Small intestine (tissue), 7 donors: ENCODE data around the gene ESF1. TPM values are rescaled to one million over a fixed set of nuclear protein-coding genes. Genes with fewer than 3 reads are reported as not detected.
A peak's percentile ranks its signal among the peaks of the same experiment; 100 is the strongest.

Source experiments
- DNase-seq, 2 donors: peaks; one replicate each; pipeline versions ENCODE4 v3.0.0 to v3.0.0-alpha.2; 2013
- FAIRE-seq: peaks from 2 replicates; lab custom pipeline; 2012; peaks lifted over from hg19 to GRCh38; lab: Jason Lieb, UNC
- H3K27ac ChIP-seq, 3 donors: one replicate each; pipeline ENCODE4 v1.5.1; 2013; ENCODE audit warnings: low read length in 2 of 3, mild to moderate bottlenecking in 2 of 3, control low read depth in 1 of 3, inconsistent platforms in 1 of 3, low read depth in 1 of 3, moderate library complexity in 1 of 3
- H3K27me3 ChIP-seq, 3 donors: one replicate each; pipeline ENCODE4 v1.6.1; 2013; ENCODE audit warnings: low read length in 3 of 3, inconsistent platforms in 1 of 3; ENCODE audit not compliant: control insufficient read depth in 3 of 3, insufficient read depth in 3 of 3
- H3K36me3 ChIP-seq, 3 donors: one replicate each; pipeline ENCODE4 v1.6.1; 2013; ENCODE audit warnings: low read length in 3 of 3, inconsistent platforms in 1 of 3, low read depth in 1 of 3, mild to moderate bottlenecking in 1 of 3, moderate library complexity in 1 of 3; ENCODE audit not compliant: control insufficient read depth in 3 of 3, insufficient read depth in 2 of 3
- H3K4me1 ChIP-seq, 3 donors: one replicate each; pipeline ENCODE4 v1.6.1; 2013; ENCODE audit warnings: low read length in 2 of 3, inconsistent platforms in 1 of 3, low read depth in 1 of 3, mild to moderate bottlenecking in 1 of 3, moderate library complexity in 1 of 3; ENCODE audit not compliant: control insufficient read depth in 3 of 3, insufficient read depth in 2 of 3
- H3K4me3 ChIP-seq, 3 donors: one replicate each; pipeline ENCODE4 v1.5.1; 2013; ENCODE audit warnings: low read length in 3 of 3, control low read depth in 1 of 3, inconsistent platforms in 1 of 3, low read depth in 1 of 3, mild to moderate bottlenecking in 1 of 3, moderate library complexity in 1 of 3
- H3K9me3 ChIP-seq, 2 donors: one replicate each; pipeline ENCODE4 v1.6.1; 2013; ENCODE audit warnings: low read depth in 1 of 2, low read length in 1 of 2; ENCODE audit not compliant: control insufficient read depth in 2 of 2, insufficient read depth in 1 of 2
- WGBS, 3 donors: extraction: QIAGEN DNeasy Blood & Tissue Kit; methylation state at CpG; one replicate each; pipeline ENCODE4 v1.1.7; 2013; 5-methylcytosine and 5-hydroxymethylcytosine counted together
- polyA plus RNA-seq, 4 donors: library from polyadenylated mRNA; stranded (reverse) in 3 of 4; unstranded in 1 of 4; fragments of 200-250 nt in 3 of 4; fragments of 120-200 nt in 1 of 4; gene quantifications; one replicate each; pipeline versions ENCODE4 v1.2.1 to v1.2.3, GENCODE V29; 2013
- donor health status: healthy with polysubstance abuse.
- donor health status: control.
- donor health status: control.
- donor health status: Bipolar disorder and iron deficiency.
- donor health status: healthy.

The ESF1 gene
- polyA plus RNA-seq, 4 donors: 7.2 to 18.9 (median 8.8) TPM

DNA sequence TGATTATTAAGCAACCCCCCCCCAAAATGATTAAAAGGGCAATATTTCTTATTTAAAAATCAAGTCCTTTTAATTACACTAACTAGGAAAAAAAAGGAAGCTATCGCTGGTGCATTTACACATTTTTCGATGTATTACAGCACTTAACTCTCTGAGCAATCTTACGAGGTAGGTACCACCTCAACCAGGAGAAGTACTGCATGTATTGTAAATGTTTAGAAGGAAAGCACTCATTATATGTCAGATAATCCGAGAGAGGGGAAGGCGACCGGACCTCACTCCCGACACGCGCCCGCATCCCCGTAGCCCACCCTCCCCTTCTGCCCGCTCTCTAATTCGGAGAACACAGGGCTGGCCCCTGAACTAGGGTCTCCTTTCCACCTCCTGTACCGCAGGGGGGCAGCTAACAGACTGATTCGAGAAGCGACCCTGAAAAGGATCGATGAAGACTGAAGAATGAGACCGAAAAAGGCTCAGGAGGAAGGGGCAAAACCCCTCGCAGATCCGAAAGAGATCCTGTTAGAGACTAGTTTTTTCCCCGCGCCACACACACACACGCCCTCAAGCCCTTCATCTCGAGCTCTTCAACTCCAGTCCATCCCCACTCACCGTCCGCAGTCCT lies 337 bp downstream of the ESF1 start:
- WGBS, 3 donors: 0% methylated on average over 26 of the region's 26 CpGs
- FAIRE-seq: no peak

GRCh38 chr20:13783528-13783927 lies 1.2 kb downstream of the ESF1 start:
- H3K9me3 ChIP-seq: no peaks in the 10 kb centered on the region
- DNase-seq (no peak), FAIRE-seq (no peak)
- H3K36me3 ChIP-seq: peaks cover 3 to 12% (median 3%) of the 10 kb centered on the region in 3 donors
- H3K4me3 ChIP-seq: peak overlapping the region in 1 of 3 donors; percentile 81
- WGBS, 3 donors: 86 to 94% (median 93%) methylated on average over 13 of the region's 13 CpGs
- no peak overlapping the region for H3K27ac ChIP-seq
- no peaks in the 10 kb centered on the region for H3K27me3 ChIP-seq
- H3K4me1 ChIP-seq: peaks cover 0 to 13% (median 6%) of the 10 kb centered on the region in 3 donors

More for the DNA sequence above, 337 bp downstream of the ESF1 start:
- H3K4me3 ChIP-seq: peak overlapping the region; percentile 64 to 81 (median 71)
- H3K9me3 ChIP-seq: no peaks in the 10 kb centered on the region
- H3K27me3 ChIP-seq: no peaks in the 10 kb centered on the region
- H3K36me3 ChIP-seq: peaks cover 3 to 13% (median 3%) of the 10 kb centered on the region in 3 donors
- H3K4me1 ChIP-seq: peaks cover 0 to 13% (median 6%) of the 10 kb centered on the region in 3 donors
- DNase-seq: no peak
- peak overlapping the region in 2 of 3 donors; percentile 22 to 94 for H3K27ac ChIP-seq

GRCh38 chr20:13778827-13779226 lies 5.9 kb downstream of the ESF1 start:
- no peaks in the 10 kb centered on the region for H3K9me3 ChIP-seq
- H3K4me1 ChIP-seq: peaks cover 0 to 6% (median 2%) of the 10 kb centered on the region in 3 donors
- H3K27me3 ChIP-seq: no peaks in the 10 kb centered on the region
- no peak for FAIRE-seq
- no peak for DNase-seq
- no peak overlapping the region for H3K4me3 ChIP-seq
- peaks cover 3 to 13% (median 3%) of the 10 kb centered on the region in 3 donors for H3K36me3 ChIP-seq
- no peak overlapping the region for H3K27ac ChIP-seq
- WGBS, 3 donors: 94 to 95% (median 95%) methylated on average over 3 of the region's 3 CpGs

- no peaks in the 10 kb centered on the region for H3K27me3 ChIP-seq
- DNase-seq: no peak
- H3K4me3 ChIP-seq: no peak overlapping the region
- peaks cover 3 to 13% (median 3%) of the 10 kb centered on the region in 3 donors for H3K36me3 ChIP-seq
- H3K9me3 ChIP-seq: no peaks in the 10 kb centered on the region
- no peaks in the 10 kb centered on the region for H3K4me1 ChIP-seq
- FAIRE-seq: no peak
- 44 to 56% (median 46%) methylated on average over 4 of the region's 4 CpGs for WGBS, 3 donors
- no peak overlapping the region for H3K27ac ChIP-seq
Observed at GRCh38 chr20:13777171-13777601, 7.5 kb downstream of the ESF1 start.

- DNase-seq (no peak), FAIRE-seq (no peak)
- Histone ChIP-seq H3K27ac (no peak overlapping the region), H3K4me3 (no peak overlapping the region), H3K4me1 (no peaks in the 10 kb centered on the region), H3K9me3 (no peaks in the 10 kb centered on the region), H3K36me3 (peaks cover 3 to 4% (median 3%) of the 10 kb centered on the region in 3 donors), H3K27me3 (no peaks in the 10 kb centered on the region)
- 72 to 78% (median 77%) methylated on average over 4 of the region's 4 CpGs for WGBS, 3 donors
Observed at GRCh38 chr20:13775867-13776266, 8.9 kb downstream of the ESF1 start.

- H3K27ac ChIP-seq: no peak overlapping the region
- peaks cover 0 to 17% (median 6%) of the 10 kb centered on the region in 3 donors for H3K36me3 ChIP-seq
- H3K27me3 ChIP-seq: no peaks in the 10 kb centered on the region
- H3K4me3 ChIP-seq: no peak overlapping the region
- H3K4me1 ChIP-seq: no peaks in the 10 kb centered on the region
- DNase-seq (no peak), FAIRE-seq (no peak)
- peaks cover 0 to 4% of the 10 kb centered on the region in 2 donors for H3K9me3 ChIP-seq
- WGBS, 3 donors: 80 to 87% (median 84%) methylated on average over 4 of the region's 4 CpGs
Observed at GRCh38 chr20:13772529-13772928, 12.2 kb downstream of the ESF1 start.

GRCh38 chr20:13771853-13772453 lies 12.8 kb downstream of the ESF1 start:
- Histone ChIP-seq H3K36me3 (peaks cover 0 to 22% (median 6%) of the 10 kb centered on the region in 3 donors), H3K4me3 (no peak overlapping the region), H3K27me3 (no peaks in the 10 kb centered on the region), H3K27ac (no peak overlapping the region), H3K4me1 (no peaks in the 10 kb centered on the region), H3K9me3 (peaks cover 0 to 8% of the 10 kb centered on the region in 2 donors)
- DNase-seq (peak in 1 of 2 donors; percentile 14), FAIRE-seq (no peak)
- WGBS, 3 donors: 46 to 64% (median 49%) methylated on average over 4 of the region's 4 CpGs

DNA sequence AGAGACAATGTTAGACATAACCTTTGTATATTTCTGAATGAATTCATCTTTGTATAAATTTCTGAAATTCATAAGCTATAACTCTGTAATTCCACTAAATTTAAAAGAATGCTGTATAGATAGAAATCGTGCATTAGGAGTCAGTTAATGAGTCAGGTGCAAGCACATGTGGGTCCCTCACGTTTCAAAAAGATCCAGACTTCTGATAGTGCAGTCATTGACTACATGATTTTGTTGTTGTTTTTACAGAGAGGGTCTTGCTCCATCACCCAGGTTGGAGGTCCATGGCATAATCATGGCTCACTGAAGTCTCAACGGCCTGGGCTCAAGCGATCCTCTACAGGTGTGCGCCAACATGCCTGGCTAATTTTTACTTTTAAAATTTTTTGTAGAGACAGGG lies 14.6 kb downstream of the ESF1 start:
- H3K9me3 ChIP-seq: peaks cover 0 to 8% of the 10 kb centered on the region in 2 donors
- FAIRE-seq (no peak), DNase-seq (no peak)
- H3K4me3 ChIP-seq: no peak overlapping the region
- H3K4me1 ChIP-seq: no peaks in the 10 kb centered on the region
- H3K27ac ChIP-seq: no peak overlapping the region
- no peaks in the 10 kb centered on the region for H3K27me3 ChIP-seq
- H3K36me3 ChIP-seq: peaks cover 0 to 22% (median 10%) of the 10 kb centered on the region in 3 donors
- WGBS, 3 donors: 85 to 90% (median 88%) methylated on average over 5 of the region's 5 CpGs
